IMR-90 (cell line): ENCODE measurements around the gene GATA1. TPM values are rescaled to one million over a fixed set of nuclear protein-coding genes. Genes with fewer than 3 reads are reported as not detected.

Source experiments
- ATAC-seq: fragments of 200-7000 bp; cut with Tn5 transposase; 2 replicates; pipeline ENCODE4 v1.9.1; 2020; ENCODE audit warnings: low read depth, mild to moderate bottlenecking, moderate library complexity
- BruUV-seq: library from RNA; stranded (reverse); fragments of 400-500 nt; replicated peaks from 2 replicates; lab custom pipeline; 2021; lab: Mats Ljungman, UMichigan
- CTCF ChIA-PET: fragments of 300-600 bp; formaldehyde crosslinking; extraction: SDS; loops from one replicate; lab custom pipeline; 2021; ENCODE audit warnings: antibody characterized with exemption; lab: Yijun Ruan, JAX
- POLR2A ChIA-PET: fragments of 300-600 bp; sonication (Branson Sonifier 250); formaldehyde crosslinking; loops from one replicate; lab custom pipeline; 2022; ENCODE audit warnings: antibody characterized with exemption; ENCODE audit not compliant: unreplicated experiment; lab: Charles Lee
- DNase-seq: peaks from one replicate; pipeline ENCODE4 v3.0.0; 2013
- H2AFZ ChIP-seq: replicated peaks from 2 replicates; pipeline ENCODE3; 2013; ENCODE audit warnings: low read length, mild to moderate bottlenecking; ENCODE audit not compliant: poor library complexity
- H2AK5ac ChIP-seq: 2 replicates; pipeline ENCODE4 v1.6.1; 2013; ENCODE audit warnings: low read depth, low read length, inconsistent platforms
- H2AK9ac ChIP-seq: replicated peaks from 2 replicates; pipeline ENCODE3; 2013; ENCODE audit warnings: mild to moderate bottlenecking, low read depth, low read length, moderate library complexity; ENCODE audit not compliant: poor library complexity
- H2BK120ac ChIP-seq: 2 replicates; pipeline ENCODE4 v1.6.1; 2013; ENCODE audit warnings: low read depth, low read length, inconsistent platforms
- H2BK15ac ChIP-seq: 3 replicates; pipeline ENCODE4 v1.6.1; 2013; ENCODE audit warnings: low read depth, low read length, inconsistent platforms
- H2BK20ac ChIP-seq: 2 replicates; pipeline ENCODE4 v1.6.1; 2013; ENCODE audit warnings: low read depth, mild to moderate bottlenecking, inconsistent platforms, low read length, moderate library complexity
- H2BK5ac ChIP-seq: 2 replicates; pipeline ENCODE4 v1.6.1; 2013; ENCODE audit warnings: mild to moderate bottlenecking, low read depth, low read length, inconsistent platforms; ENCODE audit not compliant: poor library complexity, severe bottlenecking
- H3K14ac ChIP-seq: replicated peaks from 2 replicates; pipeline ENCODE4 v1.6.1; 2013; ENCODE audit warnings: low read depth, low read length, inconsistent platforms
- H3K18ac ChIP-seq: 2 replicates; pipeline ENCODE4 v1.6.1; 2013; ENCODE audit warnings: low read depth, low read length, control low read depth
- H3K23ac ChIP-seq: 2 replicates; pipeline ENCODE4 v1.6.1; 2013; ENCODE audit warnings: low read depth, low read length, inconsistent platforms
- H3K27ac ChIP-seq: 2 replicates; pipeline ENCODE4 v1.5.1; 2013; ENCODE audit warnings: mild to moderate bottlenecking, control low read depth, low read length; ENCODE audit not compliant: insufficient read depth
- H3K27me3 ChIP-seq: 2 replicates; pipeline ENCODE4 v1.6.1; 2013; ENCODE audit warnings: low read length; ENCODE audit not compliant: control insufficient read depth, insufficient read depth
- H3K36me3 ChIP-seq: 2 replicates; pipeline ENCODE4 v1.6.1; 2013; ENCODE audit warnings: low read length, mixed read lengths; ENCODE audit not compliant: control insufficient read depth, insufficient read depth
- H3K4ac ChIP-seq: 2 replicates; pipeline ENCODE4 v1.6.1; 2013; ENCODE audit warnings: low read depth, low read length, inconsistent platforms
- H3K4me1 ChIP-seq: 2 replicates; pipeline ENCODE4 v1.6.1; 2013; ENCODE audit warnings: low read length, mixed read lengths; ENCODE audit not compliant: control insufficient read depth, insufficient read depth
- H3K4me2 ChIP-seq: 2 replicates; pipeline ENCODE4 v1.6.1; 2013; ENCODE audit warnings: low read depth, mild to moderate bottlenecking, control low read depth, low read length, moderate library complexity
- H3K4me3 ChIP-seq: 2 replicates; pipeline ENCODE4 v1.5.1; 2013; ENCODE audit warnings: low read depth, mild to moderate bottlenecking, control low read depth, low read length, moderate library complexity; ENCODE audit not compliant: insufficient read depth
- H3K56ac ChIP-seq: 2 replicates; pipeline ENCODE4 v1.6.1; 2013; ENCODE audit warnings: low read length, inconsistent platforms; ENCODE audit not compliant: insufficient read depth; ENCODE audit errors: extremely low read depth
- H3K79me1 ChIP-seq, 2 experiments: 2 replicates each; pipeline ENCODE4 v1.6.1; 2013; ENCODE audit warnings: low read length in 2 of 2, inconsistent platforms in 1 of 2, low read depth in 1 of 2
- H3K9ac ChIP-seq: 2 replicates; pipeline ENCODE4 v1.6.1; 2013; ENCODE audit warnings: low read depth, low read length, control low read depth
- H3K9me1 ChIP-seq: 2 replicates; pipeline ENCODE4 v1.6.1; 2013; ENCODE audit warnings: low read length, inconsistent platforms; ENCODE audit not compliant: insufficient read depth
- H3K9me3 ChIP-seq: 2 replicates; pipeline ENCODE4 v1.6.1; 2013; ENCODE audit warnings: low read length; ENCODE audit not compliant: control insufficient read depth, insufficient read depth
- H4K20me1 ChIP-seq: 2 replicates; pipeline ENCODE4 v1.6.1; 2013; ENCODE audit warnings: low read length, inconsistent platforms; ENCODE audit not compliant: insufficient read depth
- H4K5ac ChIP-seq: 2 replicates; pipeline ENCODE4 v1.6.1; 2013; ENCODE audit warnings: mild to moderate bottlenecking, low read depth, low read length, control low read depth
- H4K8ac ChIP-seq, 2 experiments: 2 replicates each; pipeline ENCODE4 v1.6.1; 2013; ENCODE audit warnings: low read depth in 2 of 2, low read length in 2 of 2, control low read depth in 1 of 2, inconsistent platforms in 1 of 2
- H4K91ac ChIP-seq: 2 replicates; pipeline ENCODE4 v1.6.1; 2013; ENCODE audit warnings: low read depth, low read length, inconsistent platforms; ENCODE audit not compliant: insufficient read depth
- BHLHE40 ChIP-seq: fragments of 150-350 bp; IDR thresholded peaks from 2 replicates; pipeline ENCODE4 v1.6.1; 2016; ENCODE audit warnings: mild to moderate bottlenecking, low read depth, low read length
- CEBPB ChIP-seq: IDR thresholded peaks from 2 replicates; pipeline ENCODE4 v1.6.1; 2012; ENCODE audit warnings: low read depth, low read length, improper control_type of control experiment
- CHD1 ChIP-seq: IDR thresholded peaks from 2 replicates; pipeline ENCODE4 v1.6.1; 2012; ENCODE audit warnings: low read depth, low read length, improper control_type of control experiment
- CTCF ChIP-seq: conservative IDR thresholded peaks from 2 replicates; pipeline ENCODE4 v1.5.1; 2012; ENCODE audit warnings: mild to moderate bottlenecking, low read depth, low read length, improper control_type of control experiment
- ELK1 ChIP-seq: fragments of 150-350 bp; IDR thresholded peaks from 2 replicates; pipeline ENCODE4 v1.6.1; 2016; ENCODE audit warnings: low read depth, mild to moderate bottlenecking, low read length, moderate library complexity, borderline replicate concordance
- FOS ChIP-seq: fragments of 150-350 bp; IDR thresholded peaks from 2 replicates; pipeline ENCODE4 v1.6.1; 2016; ENCODE audit warnings: low read depth, low read length
- MAFK ChIP-seq: IDR thresholded peaks from 2 replicates; pipeline ENCODE4 v1.6.1; 2012; ENCODE audit warnings: low read depth, low read length, improper control_type of control experiment
- MAZ ChIP-seq: IDR thresholded peaks from 2 replicates; pipeline ENCODE4 v1.6.1; 2012; ENCODE audit warnings: low read depth, mild to moderate bottlenecking, low read length, improper control_type of control experiment, moderate library complexity, borderline replicate concordance
- MXI1 ChIP-seq: IDR thresholded peaks from 2 replicates; pipeline ENCODE4 v1.6.1; 2012; ENCODE audit warnings: low read depth, mild to moderate bottlenecking, low read length, moderate library complexity, borderline replicate concordance
- NFE2L2 ChIP-seq: fragments of 150-350 bp; IDR thresholded peaks from 2 replicates; pipeline ENCODE4 v1.6.1; 2016; ENCODE audit warnings: low read depth, mild to moderate bottlenecking, low read length
- POLR2A ChIP-seq: IDR thresholded peaks from 2 replicates; pipeline ENCODE4 v1.6.1; 2012; ENCODE audit warnings: mild to moderate bottlenecking, low read depth, low read length
- RAD21 ChIP-seq: IDR thresholded peaks from 2 replicates; pipeline ENCODE4 v1.6.1; 2012; ENCODE audit warnings: low read length, improper control_type of control experiment
- RCOR1 ChIP-seq: IDR thresholded peaks from 2 replicates; pipeline ENCODE4 v1.6.1; 2012; ENCODE audit warnings: mild to moderate bottlenecking, low read length, improper control_type of control experiment; ENCODE audit not compliant: insufficient replicate concordance
- RFX5 ChIP-seq: IDR thresholded peaks from 2 replicates; pipeline ENCODE4 v1.8.0; 2012; ENCODE audit warnings: low read depth, mild to moderate bottlenecking, low read length, moderate library complexity
- SMC3 ChIP-seq: fragments of 150-350 bp; IDR thresholded peaks from 2 replicates; pipeline ENCODE4 v1.6.1; 2016; ENCODE audit warnings: low read depth, mild to moderate bottlenecking, antibody characterized with exemption, low read length, moderate library complexity
- USF2 ChIP-seq: fragments of 150-350 bp; IDR thresholded peaks from 2 replicates; pipeline ENCODE4 v1.6.1; 2017; ENCODE audit warnings: mild to moderate bottlenecking, antibody characterized with exemption, low read length, low read depth
- WGBS, 2 experiments: methylation state at CpG; one replicate each; pipeline versions ENCODE4 v1.1.5 to v1.1.7; 2013; ENCODE audit warnings: missing lambda C conversion rate in 2 of 2; ENCODE audit not compliant: insufficient read length in 1 of 2; ENCODE audit errors: extremely low coverage in 2 of 2; 5-methylcytosine and 5-hydroxymethylcytosine counted together
- dilution Hi-C: fragments of 300-500 bp; cut with HindIII; formaldehyde crosslinking; loops from one replicate; pipeline ENCODE4 v1.14.3; 2018; ENCODE audit warnings: low sequenced_read_pairs; ENCODE audit not compliant: unreplicated experiment
- in situ Hi-C: fragments of 300-500 bp; cut with MboI; formaldehyde crosslinking; loops from 3 replicates; pipeline ENCODE4 v1.14.3; 2019; ENCODE audit warnings: low sequenced_read_pairs, inconsistent platforms, mixed read lengths
- intact Hi-C: fragments of 100-400 bp; cut with micrococcal nuclease; formaldehyde crosslinking; loops from 2 replicates; pipeline ENCODE4 v1.10.0; 2022
- polyA plus RNA-seq, 3 experiments: library from polyadenylated mRNA; depleted of rRNA; stranded (reverse); fragments of >200 nt; gene quantifications; 2 replicates each; pipeline ENCODE4 v1.2.3, GENCODE V29; 2012; ENCODE audit warnings: low replicate concordance in 1 of 3
- total RNA-seq: library from RNA; depleted of rRNA; stranded (reverse); fragments of >200 nt; gene quantifications from 2 replicates; pipeline ENCODE4 v1.2.3, GENCODE V29; 2012

Gene GATA1
- total and polyA plus RNA-seq, 2 of the 4 experiments (the other 2 are of a cell fraction) = not detected

- H2AFZ ChIP-seq = no peak overlapping the region
- H2BK20ac ChIP-seq = no peak overlapping the region
- no peak overlapping the region for H4K5ac ChIP-seq
- H3K9ac ChIP-seq = no peak overlapping the region
- no peak overlapping the region for H2AK9ac ChIP-seq
- no peak overlapping the region for H3K27ac ChIP-seq
- no peak overlapping the region for H2BK120ac ChIP-seq
- H3K18ac ChIP-seq = no peak overlapping the region
- dilution Hi-C loops (no loop called here), intact Hi-C loops (no loop called here), in situ Hi-C loops (no loop called here)
- H2BK5ac ChIP-seq = no peak overlapping the region
- DNase-seq (no peak), ATAC-seq (no peak)
- CTCF ChIA-PET = no interaction called here
- no peaks in the 10 kb centered on the region for H3K27me3 ChIP-seq
- H2AK5ac ChIP-seq = no peak overlapping the region
- no peak overlapping the region for H3K14ac ChIP-seq
- no peak overlapping the region for H3K23ac ChIP-seq
- peaks cover 12% of the 10 kb centered on the region for H3K36me3 ChIP-seq
- H2BK15ac ChIP-seq = no peak overlapping the region
- H3K9me3 ChIP-seq = no peaks in the 10 kb centered on the region; the same call in 1 of the 2 replicates
- H3K4me1 ChIP-seq = no peaks in the 10 kb centered on the region
- H4K20me1 ChIP-seq = no peaks in the 10 kb centered on the region
- BruUV-seq = no TSS peak
- H4K8ac ChIP-seq = no peak overlapping the region
- no peak overlapping the region for H4K91ac ChIP-seq
- no peaks in the 10 kb centered on the region for H3K79me1 ChIP-seq
- H3K4me3 ChIP-seq = no peak overlapping the region
- POLR2A ChIA-PET = no interaction called here
- H3K9me1 ChIP-seq = no peaks in the 10 kb centered on the region
- no peak overlapping the region for H3K4me2 ChIP-seq
- no peak overlapping the region for H3K56ac ChIP-seq
- TF ChIP-seq RCOR1 = no peak
- TF ChIP-seq BHLHE40 = no peak
- no peak for TF ChIP-seq MAZ
- no peak for TF ChIP-seq CTCF
- TF ChIP-seq POLR2A = no peak
- TF ChIP-seq CHD1 = no peak
- TF ChIP-seq SMC3 = no peak
- TF ChIP-seq MXI1 = no peak
- TF ChIP-seq CEBPB = no peak
- TF ChIP-seq FOS = no peak
- no peak for TF ChIP-seq RFX5
- no peak for TF ChIP-seq RAD21
- no peak for TF ChIP-seq MAFK
- TF ChIP-seq NFE2L2 = no peak
- no peak for TF ChIP-seq ELK1
- no peak for TF ChIP-seq USF2
- no peak overlapping the region for H3K4ac ChIP-seq
- WGBS, 2 experiments = no CpG with 5 or more reads among the region's 8 CpGs
These were observed 27.3 kb downstream of the GATA1 start for GRCh38 chrX:48813644-48814043.
